Measurements from ENCODE around the gene AIF1L. TPM values are rescaled to one million over a fixed set of nuclear protein-coding genes. Genes with fewer than 3 reads are reported as not detected.

AIF1L gene
- total RNA-seq, 1 experiment from 2014 or later = 23.7 TPM

DNA sequence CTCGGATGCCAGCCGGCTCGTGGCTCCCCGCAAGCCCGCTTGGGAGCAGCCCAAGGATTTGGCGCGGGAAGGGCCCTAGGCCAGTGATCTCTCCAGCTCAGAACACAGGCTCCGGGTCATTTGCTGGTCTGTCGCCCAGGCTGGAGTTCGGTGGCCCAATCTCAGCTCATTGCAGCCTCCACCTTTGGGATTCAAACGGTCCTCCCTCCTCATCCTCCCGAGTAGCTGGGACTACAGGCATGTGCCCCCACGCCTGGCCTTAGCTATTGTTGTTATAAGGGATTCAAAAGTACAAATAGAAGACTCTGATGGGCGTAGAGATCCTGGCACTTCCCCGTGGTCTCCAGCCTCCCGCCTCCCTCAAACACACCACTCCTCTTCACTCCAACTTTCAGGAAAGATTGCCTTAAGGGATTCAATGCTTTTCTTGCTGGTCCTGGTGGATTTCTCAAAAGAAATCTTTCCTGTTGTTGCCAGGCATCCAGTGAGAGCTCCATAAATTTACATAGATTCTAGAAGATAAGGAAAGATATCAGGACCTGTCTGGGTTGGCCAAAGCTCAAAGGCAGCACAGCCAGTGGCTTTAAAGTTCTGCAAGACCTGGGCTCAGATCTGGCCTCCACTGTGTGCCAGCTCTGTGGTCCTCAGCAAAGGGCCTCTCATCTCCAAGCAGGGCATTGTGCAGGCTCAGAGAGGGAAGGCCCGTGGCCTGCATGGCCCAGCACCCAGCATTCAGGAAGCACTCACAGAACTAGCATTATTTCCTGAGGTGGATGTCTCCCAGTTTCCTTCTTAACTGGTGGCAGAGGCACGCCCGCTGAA is 1.0 kb downstream of the AIF1L start:
- intact Hi-C loops (cut with micrococcal nuclease) = no loop called here
- Histone ChIP-seq H3K27me3 (ENCODE audit: low read length) (no peaks in the 10 kb centered on the region), H3K27ac (ENCODE audit: low read length) (no peak overlapping the region), H3K4me3 (ENCODE audit: low read length) (peak overlapping the region; percentile 73), H3K9ac (ENCODE audit: low read length) (no peak overlapping the region), H4K20me1 (ENCODE audit: low read length) (no peaks in the 10 kb centered on the region), H3K79me2 (ENCODE audit: low read length) (no peaks in the 10 kb centered on the region), H3K36me3 (ENCODE audit: low read depth, low read length) (no peaks in the 10 kb centered on the region), H3K9me3 (ENCODE audit: low read length) (no peaks in the 10 kb centered on the region), H2AFZ (ENCODE audit: low read length) (peak overlapping the region; percentile 89), H3K9me2 (replicated peaks; ENCODE audit: low read length) (no peaks in the 10 kb centered on the region), H3K4me1 (ENCODE audit: insufficient read depth, low read length) (0 out of 2 replicates have a peak, but pooled peaks cover 6% of the 10 kb centered on the region), H3K4me2 (ENCODE audit: low read length) (peak overlapping the region; percentile 90), H3F3A (ENCODE audit: low read length, unreplicated experiment) (no peaks in the 10 kb centered on the region)
- TF ChIP-seq EZH2 (IDR thresholded peaks at IDR 0.05; ENCODE audit: low read length, unreplicated experiment) = no peak
- TF ChIP-seq EZH2phosphoT487 (IDR thresholded peaks at IDR 0.05; ENCODE audit: borderline replicate concordance, low read length) = no peak
- TF ChIP-seq, protein P1, sequence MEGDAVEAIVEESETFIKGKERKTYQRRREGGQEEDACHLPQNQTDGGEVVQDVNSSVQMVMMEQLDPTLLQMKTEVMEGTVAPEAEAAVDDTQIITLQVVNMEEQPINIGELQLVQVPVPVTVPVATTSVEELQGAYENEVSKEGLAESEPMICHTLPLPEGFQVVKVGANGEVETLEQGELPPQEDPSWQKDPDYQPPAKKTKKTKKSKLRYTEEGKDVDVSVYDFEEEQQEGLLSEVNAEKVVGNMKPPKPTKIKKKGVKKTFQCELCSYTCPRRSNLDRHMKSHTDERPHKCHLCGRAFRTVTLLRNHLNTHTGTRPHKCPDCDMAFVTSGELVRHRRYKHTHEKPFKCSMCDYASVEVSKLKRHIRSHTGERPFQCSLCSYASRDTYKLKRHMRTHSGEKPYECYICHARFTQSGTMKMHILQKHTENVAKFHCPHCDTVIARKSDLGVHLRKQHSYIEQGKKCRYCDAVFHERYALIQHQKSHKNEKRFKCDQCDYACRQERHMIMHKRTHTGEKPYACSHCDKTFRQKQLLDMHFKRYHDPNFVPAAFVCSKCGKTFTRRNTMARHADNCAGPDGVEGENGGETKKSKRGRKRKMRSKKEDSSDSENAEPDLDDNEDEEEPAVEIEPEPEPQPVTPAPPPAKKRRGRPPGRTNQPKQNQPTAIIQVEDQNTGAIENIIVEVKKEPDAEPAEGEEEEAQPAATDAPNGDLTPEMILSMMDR (conservative IDR thresholded peaks at IDR 0.05; ENCODE audit: low read depth, low read length) = no peak
- BruUV-seq (replicated peaks) = TSS peak; percentile 43
- ChIA-PET POLR2A (ENCODE audit: unreplicated experiment) (interaction anchor here (0.9 kb wide), 1 partner anchor 28 kb away, joined by 5 read pairs; the partner anchor contains the start of gene NUP214), CTCF (interaction anchor here (0.6 to 1.0 kb wide), 2 partner anchors 12 to 51 kb away, joined by 4 to 7 read pairs; no protein-coding TSS in a partner anchor)
- ATAC-seq = no peak
- no peak for DNase-seq

DNA sequence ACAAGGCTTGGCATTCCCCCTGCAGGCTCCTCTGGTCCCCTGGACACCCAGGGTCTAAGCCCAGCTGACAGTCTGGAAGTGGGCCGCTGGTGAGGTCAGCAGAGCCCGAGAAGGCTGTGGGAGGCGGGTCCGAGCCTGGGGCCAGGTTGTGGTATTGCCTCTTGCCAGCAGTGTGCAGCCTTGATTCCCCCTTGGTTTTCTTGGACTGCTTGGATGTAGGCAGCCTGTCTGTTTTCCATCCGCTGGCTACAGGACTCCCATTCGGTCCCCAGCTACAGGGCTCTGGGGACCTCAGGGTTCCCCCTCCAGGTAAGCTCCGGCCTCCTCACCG is 1.6 kb downstream of the AIF1L start:
- Histone ChIP-seq H3K9ac (ENCODE audit: low read length) (no peak overlapping the region), H3K27me3 (ENCODE audit: low read length) (no peaks in the 10 kb centered on the region), H3F3A (ENCODE audit: low read length, unreplicated experiment) (no peaks in the 10 kb centered on the region), H3K79me2 (ENCODE audit: low read length) (no peaks in the 10 kb centered on the region), H2AFZ (ENCODE audit: low read length) (no peak overlapping the region), H3K9me3 (ENCODE audit: low read length) (no peaks in the 10 kb centered on the region), H3K4me3 (ENCODE audit: low read length) (no peak overlapping the region), H3K36me3 (ENCODE audit: low read depth, low read length) (no peaks in the 10 kb centered on the region), H3K9me2 (replicated peaks; ENCODE audit: low read length) (no peaks in the 10 kb centered on the region), H3K4me1 (ENCODE audit: insufficient read depth, low read length) (0 out of 2 replicates have a peak, but pooled peaks cover 6% of the 10 kb centered on the region), H3K4me2 (ENCODE audit: low read length) (no peak overlapping the region), H3K27ac (ENCODE audit: low read length) (no peak overlapping the region), H4K20me1 (ENCODE audit: low read length) (no peaks in the 10 kb centered on the region)
- DNase-seq (no peak), ATAC-seq (no peak)
- intact Hi-C loops (cut with micrococcal nuclease) = no loop called here
- no TSS peak for BruUV-seq (replicated peaks)
- TF ChIP-seq EZH2 (IDR thresholded peaks at IDR 0.05; ENCODE audit: low read length, unreplicated experiment) (no peak), EZH2phosphoT487 (IDR thresholded peaks at IDR 0.05; ENCODE audit: borderline replicate concordance, low read length) (no peak)
- TF ChIP-seq, protein P1 (conservative IDR thresholded peaks at IDR 0.05; ENCODE audit: low read depth, low read length) = no peak
- POLR2A ChIA-PET (ENCODE audit: unreplicated experiment) = interaction anchor here (0.9 kb wide), 1 partner anchor 27 kb away, joined by 5 read pairs; the partner anchor contains the start of gene NUP214
- CTCF ChIA-PET = no interaction called here

Data from PC-3 (cell line).